Measurements from ENCODE around the gene GRAMD4.

The GRAMD4 gene

GRCh38 chr22:46619830-46620501 is at the start of gene GRAMD4:
Gene GRAMD4, plus strand, starts transcription at chr22:46620386. Its CDS starts 6,414 bp downstream, at chr22:46626800.
- no peak for TF ChIP-seq CTCF (IDR thresholded peaks at IDR 0.05; ENCODE audit: low read depth, low read length)
- DNase-seq (ENCODE audit: extremely low read depth, low read depth), result no peak

- TF ChIP-seq CTCF (IDR thresholded peaks at IDR 0.05; ENCODE audit: low read depth, low read length), result no peak
- DNase-seq (ENCODE audit: extremely low read depth, low read depth), result no peak
These were observed 48.4 kb upstream of the GRAMD4 start for GRCh38 chr22:46571642-46572250.

- DNase-seq (ENCODE audit: extremely low read depth, low read depth), result no peak
- no peak for TF ChIP-seq CTCF (IDR thresholded peaks at IDR 0.05; ENCODE audit: low read depth, low read length)
These were observed 47.0 kb upstream of the GRAMD4 start for GRCh38 chr22:46572911-46573780.

GRCh38 chr22:46573781-46574437 is 46.3 kb upstream of the GRAMD4 start:
- TF ChIP-seq CTCF (IDR thresholded peaks at IDR 0.05; ENCODE audit: low read depth, low read length), result no peak
- DNase-seq (ENCODE audit: extremely low read depth, low read depth), result no peak

GRCh38 chr22:46574438-46574992 is 45.7 kb upstream of the GRAMD4 start:
- no peak for DNase-seq (ENCODE audit: extremely low read depth, low read depth)
- TF ChIP-seq CTCF (IDR thresholded peaks at IDR 0.05; ENCODE audit: low read depth, low read length), result no peak

- no peak for TF ChIP-seq CTCF (IDR thresholded peaks at IDR 0.05; ENCODE audit: low read depth, low read length)
- no peak for DNase-seq (ENCODE audit: extremely low read depth, low read depth)
These were observed 44.9 kb upstream of the GRAMD4 start for GRCh38 chr22:46574993-46575910.
